ENCODE results near the gene PTGDR. TPM values are rescaled to one million over a fixed set of nuclear protein-coding genes. Genes with fewer than 3 reads are reported as not detected.

PTGDR gene
- total and polyA plus RNA-seq, 2 of the 8 experiments (the other 6 are each of a cell fraction or from before 2014, with no cell fraction given) = 0.22 to 0.83 TPM

DNA sequence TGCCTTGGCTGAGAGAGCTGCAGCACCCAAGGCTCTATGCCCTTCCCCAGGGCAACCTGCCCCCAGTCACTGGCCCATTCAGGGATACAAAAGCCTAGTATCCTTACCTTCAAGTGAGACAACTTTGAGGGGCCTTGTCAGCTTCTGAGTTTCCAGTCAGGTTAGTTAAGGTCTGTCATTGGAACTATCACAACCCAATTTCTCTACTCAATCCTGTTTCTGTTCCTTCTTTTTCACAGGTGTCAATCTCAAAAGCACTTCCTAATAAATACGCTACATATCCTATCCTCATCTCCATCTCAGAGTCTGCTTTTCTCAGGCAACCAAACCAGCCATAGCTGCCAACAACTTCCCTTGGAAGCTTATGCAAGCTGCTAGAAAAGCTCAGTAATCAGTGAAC, 4.9 kb upstream of the PTGDR start:
- H3K18ac ChIP-seq (ENCODE audit: extremely low read depth, low read length) = no peak overlapping the region
- H3K4me3 ChIP-seq (ENCODE audit: extremely low read depth in 1 of 4, insufficient read depth in 2 of 4, low read depth in 3 of 4, low read length in 4 of 4) = no peak overlapping the region
- no peak overlapping the region for H3K9ac ChIP-seq (replicated peaks in 1 of 4; ENCODE audit: extremely low read depth in 1 of 4, low read depth in 3 of 4, low read length in 3 of 4)
- POLR2A ChIA-PET (ENCODE audit: partially characterized antibody) = no interaction called here
- no peak overlapping the region for H3K14ac ChIP-seq (ENCODE audit: insufficient read length)
- H3K9me3 ChIP-seq (ENCODE audit: insufficient read depth in 2 of 2, low read depth in 1 of 2, low read length in 1 of 2) = no peaks in the 10 kb centered on the region
- WGBS, 2 experiments (ENCODE audit: extremely low coverage in 1 of 2, insufficient coverage in 1 of 2, insufficient read length in 1 of 2, insufficient replicate concordance in 2 of 2, low coverage in 1 of 2, low lambda C conversion rate in 2 of 2, missing lambda C conversion rate in 1 of 2) = 83 to 100% methylated on average over 1 of the region's 1 CpG
- CTCF ChIA-PET (ENCODE audit: partially characterized antibody) = interaction anchor here (0.6 to 0.7 kb wide), 4 partner anchors 10 to 258 kb away, joined by 3 to 5 read pairs (median 4); no protein-coding TSS in a partner anchor
- H3K4me2 ChIP-seq (ENCODE audit: insufficient read depth in 1 of 2, low read depth in 2 of 2, low read length in 2 of 2) = no peak overlapping the region
- no peaks in the 10 kb centered on the region for H4K20me1 ChIP-seq (replicated peaks in 1 of 2; ENCODE audit: control insufficient read depth in 1 of 2, insufficient read depth in 2 of 2, low read length in 2 of 2)
- H2AFZ ChIP-seq (ENCODE audit: low read length) = no peak overlapping the region
- H3K27me3 ChIP-seq (replicated peaks in 1 of 4; ENCODE audit: control insufficient read depth in 3 of 4, extremely low read depth in 1 of 4, insufficient read depth in 3 of 4, low read length in 3 of 4) = peaks cover 10 to 21% (median 18%) of the 10 kb centered on the region in 4 experiments
- FAIRE-seq (no peak), DNase-seq (ENCODE audit: low read depth in 1 of 2, low spot score in 2 of 2) (no peak)
- no peak overlapping the region for H3K56ac ChIP-seq (replicated peaks; ENCODE audit: insufficient read length, low read depth, low read length)
- H3K4me1 ChIP-seq (replicated peaks in 1 of 4; ENCODE audit: control insufficient read depth in 3 of 4, insufficient read depth in 4 of 4, low read length in 3 of 4) = peaks cover 0 to 4% (median 2%) of the 10 kb centered on the region in 4 experiments; a peak in 4 of 7 replicates
- no peak overlapping the region for H2BK15ac ChIP-seq (ENCODE audit: low read length)
- TF ChIP-seq BACH1 (IDR thresholded peaks at IDR 0.05; ENCODE audit: low read length) (no peak), KDM1A (IDR thresholded peaks at IDR 0.05; ENCODE audit: borderline replicate concordance, low read length) (no peak)
- TF ChIP-seq, protein P1, sequence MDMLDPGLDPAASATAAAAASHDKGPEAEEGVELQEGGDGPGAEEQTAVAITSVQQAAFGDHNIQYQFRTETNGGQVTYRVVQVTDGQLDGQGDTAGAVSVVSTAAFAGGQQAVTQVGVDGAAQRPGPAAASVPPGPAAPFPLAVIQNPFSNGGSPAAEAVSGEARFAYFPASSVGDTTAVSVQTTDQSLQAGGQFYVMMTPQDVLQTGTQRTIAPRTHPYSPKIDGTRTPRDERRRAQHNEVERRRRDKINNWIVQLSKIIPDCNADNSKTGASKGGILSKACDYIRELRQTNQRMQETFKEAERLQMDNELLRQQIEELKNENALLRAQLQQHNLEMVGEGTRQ (IDR thresholded peaks at IDR 0.05; ENCODE audit: low read length) = no peak
- H3K4ac ChIP-seq (replicated peaks; ENCODE audit: insufficient read length, low read depth, low read length) = no peak overlapping the region
- H3K27ac ChIP-seq (ENCODE audit: low read depth, low read length) = no peak overlapping the region
- no peaks in the 10 kb centered on the region for H3K36me3 ChIP-seq (ENCODE audit: control insufficient read depth in 2 of 4, insufficient read depth in 4 of 4, low read length in 3 of 4)
- H2BK5ac ChIP-seq (ENCODE audit: low read depth, low read length) = no peak overlapping the region
- no peak overlapping the region for H2BK20ac ChIP-seq (ENCODE audit: low read length)
- no peak overlapping the region for H4K5ac ChIP-seq (ENCODE audit: insufficient read length, low read depth, low read length)
- no peak overlapping the region for H2BK120ac ChIP-seq (replicated peaks; ENCODE audit: low read depth, low read length)
- no peak overlapping the region for H4K91ac ChIP-seq (replicated peaks; ENCODE audit: insufficient read length, low read length)
- no peak overlapping the region for H2BK12ac ChIP-seq (ENCODE audit: low read depth, low read length)
- H4K8ac ChIP-seq (ENCODE audit: extremely low read depth, insufficient read depth, low read length) = no peak overlapping the region
- no peak overlapping the region for H2AK5ac ChIP-seq (ENCODE audit: low read depth, low read length)
- H3K79me1 ChIP-seq (ENCODE audit: low read depth, low read length) = no peaks in the 10 kb centered on the region
- no peak overlapping the region for H3K23ac ChIP-seq (ENCODE audit: insufficient read length)
- H3K23me2 ChIP-seq (ENCODE audit: low read depth, low read length) = peaks cover 4% of the 10 kb centered on the region; the same call in 1 of the 2 replicates
- H3K79me2 ChIP-seq (ENCODE audit: control insufficient read depth in 1 of 2, insufficient read depth in 2 of 2, low read length in 2 of 2) = no peaks in the 10 kb centered on the region

All from H1 (cell line).